A673 (cell line): ENCODE measurements around the gene SIK3.
"Not testable (repeated sequence)": the region's sequence is repeated elsewhere in the genome, so short reads cannot be mapped to it uniquely, and the experiment has no call there.

ENCODE experiments used
- EZH2 ChIP-seq: fragments of 200-600 bp; sonication (generic); IDR thresholded peaks from 2 replicates; pipeline ENCODE4 v1.6.1; 2017; ENCODE audit warnings: borderline replicate concordance, low read depth, mild to moderate bottlenecking, mixed read lengths, antibody characterized with exemption, low read length; ENCODE audit not compliant: poor library complexity, severe bottlenecking
- TF ChIP-seq, protein P1 (sequence below): fragments of 300-800, 200-600 bp; sonication (generic); conservative IDR thresholded peaks from 2 replicates; pipeline ENCODE4 v1.5.1; 2017; ENCODE audit warnings: low read depth, mild to moderate bottlenecking, antibody characterized with exemption, low read length, moderate library complexity, mixed read lengths

DNA sequence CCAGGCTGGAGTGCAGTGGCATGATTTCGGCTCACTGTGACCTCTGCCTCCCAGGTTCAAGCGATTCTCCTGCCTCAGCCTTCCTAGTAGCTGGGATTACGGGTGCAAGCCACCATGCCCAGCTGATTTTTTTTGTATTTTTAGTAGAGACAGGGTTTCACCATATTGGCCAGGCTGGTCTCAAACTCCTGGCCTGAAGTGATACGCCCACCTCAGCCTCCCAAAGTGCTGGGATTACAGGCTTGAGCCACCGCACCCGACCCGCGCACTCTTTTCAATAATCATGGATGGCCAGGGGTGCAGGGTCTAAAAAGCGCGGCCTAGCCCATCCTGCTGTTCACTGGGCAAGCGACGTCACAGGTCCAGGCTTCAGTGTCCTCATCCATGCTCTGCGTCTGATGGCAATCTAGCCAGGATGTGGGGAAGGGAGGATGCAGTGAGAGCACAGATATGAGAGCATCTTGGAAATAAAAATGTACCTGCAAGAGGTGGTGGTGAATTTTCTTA lies 263.6 kb downstream of the SIK3 start:
- TF ChIP-seq, protein P1, sequence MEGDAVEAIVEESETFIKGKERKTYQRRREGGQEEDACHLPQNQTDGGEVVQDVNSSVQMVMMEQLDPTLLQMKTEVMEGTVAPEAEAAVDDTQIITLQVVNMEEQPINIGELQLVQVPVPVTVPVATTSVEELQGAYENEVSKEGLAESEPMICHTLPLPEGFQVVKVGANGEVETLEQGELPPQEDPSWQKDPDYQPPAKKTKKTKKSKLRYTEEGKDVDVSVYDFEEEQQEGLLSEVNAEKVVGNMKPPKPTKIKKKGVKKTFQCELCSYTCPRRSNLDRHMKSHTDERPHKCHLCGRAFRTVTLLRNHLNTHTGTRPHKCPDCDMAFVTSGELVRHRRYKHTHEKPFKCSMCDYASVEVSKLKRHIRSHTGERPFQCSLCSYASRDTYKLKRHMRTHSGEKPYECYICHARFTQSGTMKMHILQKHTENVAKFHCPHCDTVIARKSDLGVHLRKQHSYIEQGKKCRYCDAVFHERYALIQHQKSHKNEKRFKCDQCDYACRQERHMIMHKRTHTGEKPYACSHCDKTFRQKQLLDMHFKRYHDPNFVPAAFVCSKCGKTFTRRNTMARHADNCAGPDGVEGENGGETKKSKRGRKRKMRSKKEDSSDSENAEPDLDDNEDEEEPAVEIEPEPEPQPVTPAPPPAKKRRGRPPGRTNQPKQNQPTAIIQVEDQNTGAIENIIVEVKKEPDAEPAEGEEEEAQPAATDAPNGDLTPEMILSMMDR: not testable (repeated sequence)
- TF ChIP-seq EZH2: not testable (repeated sequence)
